ENCODE measurements around the gene CD28. TPM values are rescaled to one million over a fixed set of nuclear protein-coding genes. Genes with fewer than 3 reads are reported as not detected.

CD28 gene
- total RNA-seq, 1 donor from 2014 or later = 2.7 TPM

- DNase-seq (ENCODE audit: extremely low spot score in 2 of 2) = no peak
- no peaks in the 10 kb centered on the region for H3K9me3 ChIP-seq
- no peaks in the 10 kb centered on the region for H3K4me1 ChIP-seq
- intact Hi-C loops (cut with DNase I) = no loop called here
- no peaks in the 10 kb centered on the region for H3K36me3 ChIP-seq
- no peaks in the 10 kb centered on the region for H3K27me3 ChIP-seq
- no peak overlapping the region for H3K4me3 ChIP-seq
- no peak overlapping the region for H3K27ac ChIP-seq
- TF ChIP-seq CTCF (IDR thresholded peaks at IDR 0.05) = no peak
Observed at GRCh38 chr2:203748331-203749126, 42.1 kb downstream of the CD28 start.

GRCh38 chr2:203750346-203751068, 44.1 kb downstream of the CD28 start:
- Histone ChIP-seq H3K4me3 (no peak overlapping the region), H3K27me3 (no peaks in the 10 kb centered on the region), H3K4me1 (no peaks in the 10 kb centered on the region), H3K9me3 (no peaks in the 10 kb centered on the region), H3K27ac (no peak overlapping the region), H3K36me3 (no peaks in the 10 kb centered on the region)
- no peak for TF ChIP-seq POLR2A (IDR thresholded peaks at IDR 0.05)
- intact Hi-C loops (cut with DNase I) = no loop called here
- DNase-seq (ENCODE audit: extremely low spot score in 2 of 2) = no peak

- Histone ChIP-seq H3K27me3 (no peaks in the 10 kb centered on the region), H3K4me1 (no peaks in the 10 kb centered on the region), H3K27ac (no peak overlapping the region), H3K36me3 (no peaks in the 10 kb centered on the region), H3K9me3 (no peaks in the 10 kb centered on the region), H3K4me3 (no peak overlapping the region)
- intact Hi-C loops (cut with DNase I) = no loop called here
- TF ChIP-seq POLR2A (IDR thresholded peaks at IDR 0.05) = no peak
- TF ChIP-seq POLR2AphosphoS5 (IDR thresholded peaks at IDR 0.05; ENCODE audit: insufficient read depth in 1 of 2, low read depth in 1 of 2) = no peak
- TF ChIP-seq CTCF (IDR thresholded peaks at IDR 0.05) = no peak
- no peak for DNase-seq (ENCODE audit: extremely low spot score in 2 of 2)
Observed at GRCh38 chr2:203751685-203752271, 45.3 kb downstream of the CD28 start.

- no peak overlapping the region for H3K4me3 ChIP-seq
- intact Hi-C loops (cut with DNase I) = no loop called here
- DNase-seq (ENCODE audit: extremely low spot score in 2 of 2) = no peak
- no peaks in the 10 kb centered on the region for H3K36me3 ChIP-seq
- TF ChIP-seq CTCF (IDR thresholded peaks at IDR 0.05) (no peak), POLR2A (IDR thresholded peaks at IDR 0.05) (no peak), POLR2AphosphoS5 (IDR thresholded peaks at IDR 0.05; ENCODE audit: insufficient read depth in 1 of 2, low read depth in 1 of 2) (no peak)
- H3K9me3 ChIP-seq = no peaks in the 10 kb centered on the region
- no peaks in the 10 kb centered on the region for H3K4me1 ChIP-seq
- no peaks in the 10 kb centered on the region for H3K27me3 ChIP-seq
- no peak overlapping the region for H3K27ac ChIP-seq
Observed at GRCh38 chr2:203756161-203756560, 49.7 kb downstream of the CD28 start.

GRCh38 chr2:203758841-203759689, 52.6 kb downstream of the CD28 start:
- Histone ChIP-seq H3K27me3 (no peaks in the 10 kb centered on the region), H3K4me1 (no peaks in the 10 kb centered on the region), H3K36me3 (no peaks in the 10 kb centered on the region), H3K27ac (no peak overlapping the region), H3K9me3 (no peaks in the 10 kb centered on the region), H3K4me3 (no peak overlapping the region)
- no peak for TF ChIP-seq POLR2AphosphoS5 (IDR thresholded peaks at IDR 0.05; ENCODE audit: insufficient read depth in 1 of 2, low read depth in 1 of 2)
- TF ChIP-seq POLR2A (IDR thresholded peaks at IDR 0.05) = no peak
- no peak for TF ChIP-seq CTCF (IDR thresholded peaks at IDR 0.05)
- DNase-seq (ENCODE audit: extremely low spot score in 2 of 2) = no peak
- intact Hi-C loops (cut with DNase I) = no loop called here

Measured in vagina (tissue), 2 donors.